Measurements from ENCODE around the gene GPLD1. TPM values are rescaled to one million over a fixed set of nuclear protein-coding genes. Genes with fewer than 3 reads are reported as not detected.

Gene GPLD1, protein sequence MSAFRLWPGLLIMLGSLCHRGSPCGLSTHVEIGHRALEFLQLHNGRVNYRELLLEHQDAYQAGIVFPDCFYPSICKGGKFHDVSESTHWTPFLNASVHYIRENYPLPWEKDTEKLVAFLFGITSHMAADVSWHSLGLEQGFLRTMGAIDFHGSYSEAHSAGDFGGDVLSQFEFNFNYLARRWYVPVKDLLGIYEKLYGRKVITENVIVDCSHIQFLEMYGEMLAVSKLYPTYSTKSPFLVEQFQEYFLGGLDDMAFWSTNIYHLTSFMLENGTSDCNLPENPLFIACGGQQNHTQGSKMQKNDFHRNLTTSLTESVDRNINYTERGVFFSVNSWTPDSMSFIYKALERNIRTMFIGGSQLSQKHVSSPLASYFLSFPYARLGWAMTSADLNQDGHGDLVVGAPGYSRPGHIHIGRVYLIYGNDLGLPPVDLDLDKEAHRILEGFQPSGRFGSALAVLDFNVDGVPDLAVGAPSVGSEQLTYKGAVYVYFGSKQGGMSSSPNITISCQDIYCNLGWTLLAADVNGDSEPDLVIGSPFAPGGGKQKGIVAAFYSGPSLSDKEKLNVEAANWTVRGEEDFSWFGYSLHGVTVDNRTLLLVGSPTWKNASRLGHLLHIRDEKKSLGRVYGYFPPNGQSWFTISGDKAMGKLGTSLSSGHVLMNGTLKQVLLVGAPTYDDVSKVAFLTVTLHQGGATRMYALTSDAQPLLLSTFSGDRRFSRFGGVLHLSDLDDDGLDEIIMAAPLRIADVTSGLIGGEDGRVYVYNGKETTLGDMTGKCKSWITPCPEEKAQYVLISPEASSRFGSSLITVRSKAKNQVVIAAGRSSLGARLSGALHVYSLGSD
- 0.19 and 0.33 TPM in 2 replicates for total RNA-seq

DNA sequence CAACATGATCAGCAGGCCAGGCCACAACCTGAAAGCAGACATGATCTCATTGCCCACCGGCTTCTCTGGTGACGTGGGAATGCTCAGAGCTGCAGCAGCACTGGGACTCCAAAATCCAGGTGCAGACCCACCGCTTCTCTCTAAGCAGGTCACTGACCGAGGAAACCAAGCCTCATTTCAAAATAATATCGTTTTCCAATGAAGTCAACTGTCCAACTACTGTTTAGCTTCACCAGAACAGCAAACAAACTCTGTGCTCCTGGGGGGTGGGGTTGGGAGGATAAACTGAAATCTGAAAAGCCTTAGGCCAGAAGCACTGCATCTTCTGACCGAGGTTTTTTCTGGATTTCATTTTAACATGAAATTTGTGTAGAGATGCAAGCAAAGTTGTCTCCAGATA is at the start of gene GPLD1:
Gene GPLD1, minus strand, starts transcription at position 109 of the 400 bp plus-strand sequence. Its CDS starts 67 bp downstream, at position 42.

GRCh38 chr6:24494821-24495795 is 5.7 kb upstream of the GPLD1 start, which contains the start of gene ALDH5A1:
Gene ALDH5A1 (plus strand): TSS chr6:24494969. CDS start chr6:24494997, 28 bp downstream.

GRCh38 chr6:24402697-24403500 is 86.5 kb downstream of the GPLD1 start, which contains the start of gene MRS2:
Gene MRS2 (plus strand): TSS chr6:24402936. CDS start chr6:24403047, 111 bp downstream.

Other genes starting within 250 kb of the GPLD1 start
- gene DCDC2, start 131.5 kb downstream of the GPLD1 start, total RNA-seq = not detected in 2 replicates
- gene MRS2, start 86.6 kb downstream of the GPLD1 start, total RNA-seq = 27.4 and 27.8 TPM in 2 replicates
- 0.48 and 0.98 TPM in 2 replicates for gene ALDH5A1, start 5.4 kb upstream of the GPLD1 start, total RNA-seq
- under 0.01 TPM in 1 of 2 replicates, not detected in the other for gene KIAA0319, start 156.6 kb upstream of the GPLD1 start, total RNA-seq
- gene TDP2, start 177.3 kb upstream of the GPLD1 start, total RNA-seq = 17.6 and 23.8 TPM in 2 replicates
- gene ACOT13, start 177.5 kb upstream of the GPLD1 start, total RNA-seq = 5.2 and 5.8 TPM in 2 replicates
- 123 and 200 TPM in 2 replicates for gene C6orf62, start 229.6 kb upstream of the GPLD1 start, total RNA-seq